Endothelial cell of umbilical vein (primary cell): ENCODE results near the gene LPIN1. TPM values are rescaled to one million over a fixed set of nuclear protein-coding genes. Genes with fewer than 3 reads are reported as not detected.

Source experiments
- BruUV-seq: library from RNA; stranded (reverse); fragments of 400-500 nt; replicated peaks from 2 replicates; lab custom pipeline; 2021; lab: Mats Ljungman, UMichigan
- CTCF ChIA-PET: fragments of 300-600, 350-600 bp; sonication (Branson Sonifier 250); formaldehyde crosslinking; loops from one replicate; lab custom pipeline; 2021; ENCODE audit warnings: antibody characterized with exemption, inconsistent platforms; lab: Charles Lee
- POLR2A ChIA-PET: fragments of 300-600, 350-600 bp; sonication (Branson Sonifier 250); formaldehyde crosslinking; loops from one replicate; lab custom pipeline; 2021; ENCODE audit warnings: antibody characterized with exemption, inconsistent platforms; lab: Charles Lee
- DNase-seq: peaks from one replicate; pipeline ENCODE4 v3.0.0-alpha.2; 2011; ENCODE audit warnings: low read depth, low spot score
- FAIRE-seq: peaks from 2 replicates; lab custom pipeline; 2011; peaks lifted over from hg19 to GRCh38; lab: Jason Lieb, UNC
- H2AFZ ChIP-seq: 2 replicates; pipeline ENCODE4 v1.6.0; 2012; ENCODE audit warnings: low read depth, low read length, control low read depth, inconsistent platforms
- H3K27ac ChIP-seq: 2 replicates; pipeline ENCODE4 v1.5.1; 2011; ENCODE audit warnings: low read depth, mild to moderate bottlenecking, control low read depth, low read length, moderate library complexity; ENCODE audit not compliant: insufficient read depth
- H3K27me3 ChIP-seq, 2 experiments: 2 replicates each; pipeline versions ENCODE4 v1.6.0 to v1.6.1; 2011; ENCODE audit warnings: low read length in 2 of 2, mixed read lengths in 1 of 2; ENCODE audit not compliant: control insufficient read depth in 2 of 2, insufficient read depth in 2 of 2
- H3K36me3 ChIP-seq, 2 experiments: 2 replicates in 1 of 2; 3 replicates in 1 of 2; pipeline ENCODE4 v1.5.1; 2011; ENCODE audit warnings: low read length in 2 of 2, mild to moderate bottlenecking in 1 of 2, moderate library complexity in 1 of 2; ENCODE audit not compliant: control insufficient read depth in 2 of 2, insufficient read depth in 2 of 2; ENCODE audit errors: extremely low read depth in 1 of 2
- H3K4me1 ChIP-seq: 3 replicates; pipeline ENCODE4 v1.5.1; 2011; ENCODE audit warnings: mild to moderate bottlenecking, low read length; ENCODE audit not compliant: control insufficient read depth, insufficient read depth; ENCODE audit errors: extremely low read depth
- H3K4me2 ChIP-seq: 2 replicates; pipeline ENCODE4 v1.6.1; 2011; ENCODE audit warnings: low read length, control low read depth, mixed read lengths; ENCODE audit not compliant: insufficient read depth
- H3K4me3 ChIP-seq, 3 experiments: fragments of 200-600 bp in 1 of 3; sonication (generic), shearing (Covaris generic) in 1 of 3; replicated peaks in 1 of 3; 2 replicates each; pipeline ENCODE4 v1.5.1; 2011 to 2016; ENCODE audit warnings: control low read depth in 3 of 3, low read length in 3 of 3, mild to moderate bottlenecking in 2 of 3, inconsistent platforms in 1 of 3, low read depth in 1 of 3, moderate library complexity in 1 of 3; ENCODE audit not compliant: insufficient read depth in 1 of 3
- H3K79me2 ChIP-seq: 2 replicates; pipeline ENCODE4 v1.6.0; 2012; ENCODE audit warnings: low read length, inconsistent platforms; ENCODE audit not compliant: control insufficient read depth, insufficient read depth
- H3K9ac ChIP-seq: replicated peaks from 2 replicates; pipeline ENCODE3; 2011; ENCODE audit warnings: low read length, control low read depth; ENCODE audit not compliant: insufficient read depth; ENCODE audit errors: extremely low read depth
- H3K9me1 ChIP-seq: replicated peaks from 3 replicates; pipeline ENCODE4 v1.6.0; 2011; ENCODE audit warnings: mild to moderate bottlenecking, low read length; ENCODE audit not compliant: control insufficient read depth, insufficient read depth; ENCODE audit errors: extremely low read depth
- H3K9me3 ChIP-seq: replicated peaks from 2 replicates; pipeline ENCODE4 v1.5.1; 2012; ENCODE audit warnings: low read length, inconsistent platforms; ENCODE audit not compliant: control insufficient read depth, insufficient read depth
- H4K20me1 ChIP-seq: replicated peaks from 2 replicates; pipeline ENCODE3; 2011; ENCODE audit warnings: mild to moderate bottlenecking, low read length; ENCODE audit not compliant: control insufficient read depth, insufficient read depth; ENCODE audit errors: extremely low read depth
- EZH2 ChIP-seq: IDR thresholded peaks from 2 replicates; pipeline ENCODE4 v1.6.1; 2012; ENCODE audit warnings: borderline replicate concordance, low read depth, mild to moderate bottlenecking, moderate library complexity, low read length, inconsistent platforms; ENCODE audit not compliant: severe bottlenecking
- FOS ChIP-seq: IDR thresholded peaks from 2 replicates; pipeline ENCODE4 v1.6.1; 2011; ENCODE audit warnings: mild to moderate bottlenecking, low read length, moderate library complexity, borderline replicate concordance; ENCODE audit not compliant: insufficient read depth
- GATA2 ChIP-seq: IDR thresholded peaks from 2 replicates; pipeline ENCODE4 v1.7.0; 2011; ENCODE audit warnings: low read depth, mild to moderate bottlenecking, moderate library complexity, mixed read lengths, low read length; ENCODE audit not compliant: insufficient read length, insufficient read depth
- JUN ChIP-seq: IDR thresholded peaks from 2 replicates; pipeline ENCODE4 v1.6.1; 2011; ENCODE audit warnings: borderline replicate concordance, low read depth; ENCODE audit not compliant: insufficient read length, insufficient read depth
- MYC ChIP-seq: IDR thresholded peaks from one replicate; pipeline ENCODE4 v1.6.1; 2011; ENCODE audit warnings: mild to moderate bottlenecking, low read depth, low read length
- POLR2A ChIP-seq: IDR thresholded peaks from 2 replicates; pipeline ENCODE4 v1.6.1; 2012; ENCODE audit warnings: low read depth, mild to moderate bottlenecking, control low read depth, low read length
- POLR2AphosphoS5 ChIP-seq: IDR thresholded peaks from 2 replicates; pipeline ENCODE4 v1.6.1; 2012; ENCODE audit warnings: low read depth, mild to moderate bottlenecking, control low read depth, low read length, moderate library complexity; ENCODE audit not compliant: insufficient read depth
- dilution Hi-C: fragments of 300-500 bp; cut with MboI; formaldehyde crosslinking; loops from one replicate; pipeline ENCODE4 v1.15.0; 2019; ENCODE audit warnings: low sequenced_read_pairs; ENCODE audit not compliant: extremely low pct_ligation_motif_present
- intact Hi-C: fragments of 100-400 bp; cut with micrococcal nuclease; formaldehyde crosslinking; loops from one replicate; pipeline ENCODE4 v1.10.0; 2022
- polyA plus RNA-seq, 4 experiments: library from polyadenylated mRNA; depleted of rRNA in 3 of 4; stranded (reverse) in 3 of 4; unstranded in 1 of 4; fragments of >200 nt; gene quantifications; 2 replicates each; pipeline versions ENCODE4 v1.2.1 to v1.2.3, GENCODE V29; 2011 to 2012; ENCODE audit warnings: missing spikeins in 1 of 4
- total RNA-seq: library from RNA; stranded (reverse); gene quantifications from 2 replicates; pipeline ENCODE4 v1.2.3, GENCODE V29; 2021
- TF ChIP-seq, protein P1 (sequence below), 2 donors: IDR thresholded peaks; 1 replicate in 1 of 2; 2 replicates in 1 of 2; pipeline ENCODE4 v1.5.1; 2011; ENCODE audit warnings: low read length in 2 of 2, mild to moderate bottlenecking in 2 of 2, moderate library complexity in 2 of 2, control low read depth in 1 of 2, inconsistent platforms in 1 of 2, low read depth in 1 of 2; ENCODE audit not compliant: insufficient read depth in 1 of 2; ENCODE audit errors: extremely low read depth in 1 of 2
- TF ChIP-seq, protein P2 (sequence below): IDR thresholded peaks from 2 replicates; pipeline ENCODE4 v1.6.1; 2011; ENCODE audit not compliant: insufficient read depth, insufficient read length

The LPIN1 gene
- total and polyA plus RNA-seq, 2 donors (not counting 3 experiments of a cell fraction or from before 2014, with no cell fraction given) = 26.6 to 80.4 TPM

DNA sequence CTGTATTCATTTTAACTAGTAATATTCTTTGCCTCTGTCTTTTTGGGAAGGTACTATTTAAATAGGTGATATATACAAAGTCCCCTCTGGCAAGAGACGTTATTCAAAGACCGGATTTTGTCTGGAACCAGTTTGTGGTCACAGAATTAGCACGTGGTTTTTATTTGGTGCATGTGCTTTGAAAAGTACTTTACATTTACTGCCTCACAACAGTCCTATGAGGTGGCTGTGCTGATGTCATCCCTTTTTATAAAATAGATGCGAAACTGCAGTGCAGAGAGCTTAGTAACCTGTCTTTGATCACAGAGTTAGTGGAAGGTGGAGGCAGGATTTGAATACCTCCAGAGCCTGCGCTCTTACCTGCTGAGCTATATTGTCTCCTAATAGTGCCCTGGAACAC is 4.0 kb downstream of the LPIN1 start:
- H3K4me3 ChIP-seq = no peak overlapping the region
- no peaks in the 10 kb centered on the region for H3K9me3 ChIP-seq
- no peak for FAIRE-seq
- peaks cover 80% of the 10 kb centered on the region for H3K79me2 ChIP-seq
- TF ChIP-seq, protein P1, sequence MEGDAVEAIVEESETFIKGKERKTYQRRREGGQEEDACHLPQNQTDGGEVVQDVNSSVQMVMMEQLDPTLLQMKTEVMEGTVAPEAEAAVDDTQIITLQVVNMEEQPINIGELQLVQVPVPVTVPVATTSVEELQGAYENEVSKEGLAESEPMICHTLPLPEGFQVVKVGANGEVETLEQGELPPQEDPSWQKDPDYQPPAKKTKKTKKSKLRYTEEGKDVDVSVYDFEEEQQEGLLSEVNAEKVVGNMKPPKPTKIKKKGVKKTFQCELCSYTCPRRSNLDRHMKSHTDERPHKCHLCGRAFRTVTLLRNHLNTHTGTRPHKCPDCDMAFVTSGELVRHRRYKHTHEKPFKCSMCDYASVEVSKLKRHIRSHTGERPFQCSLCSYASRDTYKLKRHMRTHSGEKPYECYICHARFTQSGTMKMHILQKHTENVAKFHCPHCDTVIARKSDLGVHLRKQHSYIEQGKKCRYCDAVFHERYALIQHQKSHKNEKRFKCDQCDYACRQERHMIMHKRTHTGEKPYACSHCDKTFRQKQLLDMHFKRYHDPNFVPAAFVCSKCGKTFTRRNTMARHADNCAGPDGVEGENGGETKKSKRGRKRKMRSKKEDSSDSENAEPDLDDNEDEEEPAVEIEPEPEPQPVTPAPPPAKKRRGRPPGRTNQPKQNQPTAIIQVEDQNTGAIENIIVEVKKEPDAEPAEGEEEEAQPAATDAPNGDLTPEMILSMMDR (IDR thresholded peaks at IDR 0.05; ENCODE audit: extremely low read depth in 1 of 2, insufficient read depth in 1 of 2, low read depth in 1 of 2, low read length in 2 of 2) = no peak
- TF ChIP-seq EZH2 (no peak), JUN (no peak), FOS (no peak), GATA2 (no peak), POLR2AphosphoS5 (no peak), POLR2A (no peak), MYC (no peak)
- TF ChIP-seq, protein P2, sequence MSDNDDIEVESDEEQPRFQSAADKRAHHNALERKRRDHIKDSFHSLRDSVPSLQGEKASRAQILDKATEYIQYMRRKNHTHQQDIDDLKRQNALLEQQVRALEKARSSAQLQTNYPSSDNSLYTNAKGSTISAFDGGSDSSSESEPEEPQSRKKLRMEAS = no peak
- no peaks in the 10 kb centered on the region for H3K36me3 ChIP-seq
- dilution Hi-C loops = no loop called here
- ChIA-PET POLR2A (no interaction called here), CTCF (interaction anchor here (0.6 to 1.4 kb wide), 5 partner anchors 9 to 67 kb away, joined by 3 to 6 read pairs (median 3); no protein-coding TSS in a partner anchor)
- peaks cover 51% of the 10 kb centered on the region for H3K4me1 ChIP-seq
- intact Hi-C loops = no loop called here
- no peaks in the 10 kb centered on the region for H3K9me1 ChIP-seq
- no peaks in the 10 kb centered on the region for H3K27me3 ChIP-seq
- no peak overlapping the region for H3K9ac ChIP-seq
- no peak overlapping the region for H3K4me2 ChIP-seq
- DNase-seq = no peak
- BruUV-seq = no TSS peak
- no peaks in the 10 kb centered on the region for H4K20me1 ChIP-seq
- H2AFZ ChIP-seq = no peak overlapping the region
- H3K27ac ChIP-seq = no peak overlapping the region
